Measurements from ENCODE around the gene COMMD8. TPM values are rescaled to one million over a fixed set of nuclear protein-coding genes. Genes with fewer than 3 reads are reported as not detected.

COMMD8 gene
- total RNA-seq, 1 experiment from 2014 or later, result 19.9 TPM

DNA sequence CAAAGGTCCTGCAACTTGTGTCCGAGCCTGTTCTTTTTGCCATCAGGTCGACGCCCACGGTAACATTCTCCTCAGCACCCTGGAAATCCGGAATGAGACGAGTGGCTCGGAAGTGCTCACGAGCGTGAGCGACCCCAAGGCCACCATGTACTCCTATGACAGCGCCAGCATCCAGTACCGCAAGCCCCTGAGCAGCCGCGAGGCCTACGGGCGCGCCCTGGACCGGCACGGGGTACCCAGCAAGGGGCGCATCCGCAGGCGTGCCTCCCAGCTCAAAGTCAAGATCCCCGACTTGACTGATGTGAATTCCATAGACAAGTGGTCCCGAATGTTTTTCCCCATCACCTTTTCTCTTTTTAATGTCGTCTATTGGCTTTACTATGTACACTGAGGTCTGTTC, 37.9 kb downstream of the COMMD8 start:
- Histone ChIP-seq H3K79me2 (ENCODE audit: insufficient read depth, low read length) (no peaks in the 10 kb centered on the region), H3K36me3 (ENCODE audit: control insufficient read depth in 1 of 2, insufficient read depth in 2 of 2, low read length in 2 of 2) (no peaks in the 10 kb centered on the region), H3K9ac (ENCODE audit: low read length) (no peak overlapping the region), H3K4me3 (replicated peaks in 1 of 2; ENCODE audit: low read depth in 1 of 2, low read length in 2 of 2) (no peak overlapping the region), H3K9me3 (ENCODE audit: control insufficient read depth in 1 of 2, insufficient read depth in 1 of 2, low read depth in 1 of 2, low read length in 2 of 2) (no peaks in the 10 kb centered on the region), H3K4me2 (ENCODE audit: low read length) (no peak overlapping the region), H2AFZ (ENCODE audit: low read depth, low read length, poor library complexity, severe bottlenecking) (no peak overlapping the region), H3K27me3 (ENCODE audit: insufficient read depth, low read length) (peaks cover 5% of the 10 kb centered on the region; the same call in 1 of the 2 replicates), H4K20me1 (ENCODE audit: insufficient read depth) (no peaks in the 10 kb centered on the region), H3K4me1 (ENCODE audit: control insufficient read depth in 1 of 2, insufficient read depth in 2 of 2, low read length in 2 of 2) (no peaks in the 10 kb centered on the region), H3K9me2 (ENCODE audit: insufficient read depth) (no peaks in the 10 kb centered on the region), H3K27ac (ENCODE audit: low read depth, low read length) (no peak overlapping the region)
- ChIA-PET CTCF (no interaction called here), RAD21 (ENCODE audit: low non-redundant PET in 1 of 2, low total read pairs in 2 of 2, uncharacterized antibody in 2 of 2, unreplicated experiment in 2 of 2) (no interaction called here), POLR2A (no interaction called here)
- DNase-seq (ENCODE audit: low read depth, low spot score) (no peak), ATAC-seq (no peak)
- TF ChIP-seq POLR2AphosphoS5 (IDR thresholded peaks at IDR 0.05; ENCODE audit: low read depth, low read length) (no peak), TCF7L2 (IDR thresholded peaks at IDR 0.05; ENCODE audit: borderline replicate concordance, extremely low read depth, insufficient read depth, insufficient read length) (no peak), YY1 (IDR thresholded peaks at IDR 0.05; ENCODE audit: extremely low read depth, insufficient replicate concordance, low read depth, low read length) (no peak), ZFX (IDR thresholded peaks at IDR 0.05) (no peak)
- intact Hi-C loops (cut with micrococcal nuclease), result no loop called here
- BruUV-seq (replicated peaks), result no TSS peak

DNA sequence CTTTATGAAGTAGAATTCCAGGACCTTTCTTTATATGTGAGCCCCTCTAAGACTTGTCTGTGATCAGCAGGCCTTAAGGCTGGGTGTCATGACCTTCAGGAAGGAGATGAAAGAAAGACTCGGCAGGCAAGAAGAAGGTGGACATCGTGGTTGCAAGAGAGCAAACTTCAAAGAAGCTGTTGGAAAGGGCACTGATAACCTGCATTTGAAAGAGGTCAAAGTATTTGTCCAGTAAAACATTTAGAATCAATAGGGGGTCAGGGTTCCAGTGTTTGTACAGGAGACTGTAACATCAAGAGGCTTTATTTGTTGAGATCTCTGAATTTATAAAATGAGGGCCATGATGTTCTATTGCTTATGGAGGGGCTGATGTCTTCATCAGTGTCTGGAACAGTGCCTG, 44.2 kb downstream of the COMMD8 start:
- RAD21 ChIA-PET (ENCODE audit: low non-redundant PET in 1 of 2, low total read pairs in 2 of 2, uncharacterized antibody in 2 of 2, unreplicated experiment in 2 of 2), result no interaction called here
- Histone ChIP-seq H3K27me3 (ENCODE audit: insufficient read depth, low read length) (peaks cover 5% of the 10 kb centered on the region; the same call in 1 of the 2 replicates), H3K4me1 (ENCODE audit: control insufficient read depth in 1 of 2, insufficient read depth in 2 of 2, low read length in 2 of 2) (no peaks in the 10 kb centered on the region), H3K4me3 (replicated peaks in 1 of 2; ENCODE audit: low read depth in 1 of 2, low read length in 2 of 2) (no peak overlapping the region), H3K9ac (ENCODE audit: low read length) (no peak overlapping the region), H3K27ac (ENCODE audit: low read depth, low read length) (no peak overlapping the region), H3K79me2 (ENCODE audit: insufficient read depth, low read length) (no peaks in the 10 kb centered on the region), H3K4me2 (ENCODE audit: low read length) (no peak overlapping the region), H3K9me2 (ENCODE audit: insufficient read depth) (no peaks in the 10 kb centered on the region), H3K9me3 (ENCODE audit: control insufficient read depth in 1 of 2, insufficient read depth in 1 of 2, low read depth in 1 of 2, low read length in 2 of 2) (no peaks in the 10 kb centered on the region), H3K36me3 (ENCODE audit: control insufficient read depth in 1 of 2, insufficient read depth in 2 of 2, low read length in 2 of 2) (no peaks in the 10 kb centered on the region), H4K20me1 (ENCODE audit: insufficient read depth) (no peaks in the 10 kb centered on the region), H2AFZ (ENCODE audit: low read depth, low read length, poor library complexity, severe bottlenecking) (no peak overlapping the region)
- intact Hi-C loops (cut with micrococcal nuclease), result no loop called here
- CTCF ChIA-PET, result no interaction called here
- DNase-seq (ENCODE audit: low read depth, low spot score) (no peak), ATAC-seq (no peak)
- no TSS peak for BruUV-seq (replicated peaks)
- POLR2A ChIA-PET, result no interaction called here
- no peak for TF ChIP-seq SRF (IDR thresholded peaks at IDR 0.05; ENCODE audit: low read depth)
- no peak for TF ChIP-seq SIN3A (IDR thresholded peaks at IDR 0.05; ENCODE audit: low read depth)
- TF ChIP-seq, protein P1, sequence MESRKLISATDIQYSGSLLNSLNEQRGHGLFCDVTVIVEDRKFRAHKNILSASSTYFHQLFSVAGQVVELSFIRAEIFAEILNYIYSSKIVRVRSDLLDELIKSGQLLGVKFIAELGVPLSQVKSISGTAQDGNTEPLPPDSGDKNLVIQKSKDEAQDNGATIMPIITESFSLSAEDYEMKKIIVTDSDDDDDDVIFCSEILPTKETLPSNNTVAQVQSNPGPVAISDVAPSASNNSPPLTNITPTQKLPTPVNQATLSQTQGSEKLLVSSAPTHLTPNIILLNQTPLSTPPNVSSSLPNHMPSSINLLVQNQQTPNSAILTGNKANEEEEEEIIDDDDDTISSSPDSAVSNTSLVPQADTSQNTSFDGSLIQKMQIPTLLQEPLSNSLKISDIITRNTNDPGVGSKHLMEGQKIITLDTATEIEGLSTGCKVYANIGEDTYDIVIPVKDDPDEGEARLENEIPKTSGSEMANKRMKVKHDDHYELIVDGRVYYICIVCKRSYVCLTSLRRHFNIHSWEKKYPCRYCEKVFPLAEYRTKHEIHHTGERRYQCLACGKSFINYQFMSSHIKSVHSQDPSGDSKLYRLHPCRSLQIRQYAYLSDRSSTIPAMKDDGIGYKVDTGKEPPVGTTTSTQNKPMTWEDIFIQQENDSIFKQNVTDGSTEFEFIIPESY (IDR thresholded peaks at IDR 0.05; ENCODE audit: extremely low read depth, insufficient replicate concordance, low read length), result no peak
- TF ChIP-seq JUND (IDR thresholded peaks at IDR 0.05), result no peak
- no peak for TF ChIP-seq CEBPB (IDR thresholded peaks at IDR 0.05; ENCODE audit: low read depth)
- no peak for TF ChIP-seq ELF1 (IDR thresholded peaks at IDR 0.05; ENCODE audit: borderline replicate concordance, low read depth)
- no peak for TF ChIP-seq RAD21 (IDR thresholded peaks at IDR 0.05; ENCODE audit: low read depth)
- TF ChIP-seq TCF7L2 (IDR thresholded peaks at IDR 0.05; ENCODE audit: borderline replicate concordance, extremely low read depth, insufficient read depth, insufficient read length), result no peak
- TF ChIP-seq, protein P2, sequence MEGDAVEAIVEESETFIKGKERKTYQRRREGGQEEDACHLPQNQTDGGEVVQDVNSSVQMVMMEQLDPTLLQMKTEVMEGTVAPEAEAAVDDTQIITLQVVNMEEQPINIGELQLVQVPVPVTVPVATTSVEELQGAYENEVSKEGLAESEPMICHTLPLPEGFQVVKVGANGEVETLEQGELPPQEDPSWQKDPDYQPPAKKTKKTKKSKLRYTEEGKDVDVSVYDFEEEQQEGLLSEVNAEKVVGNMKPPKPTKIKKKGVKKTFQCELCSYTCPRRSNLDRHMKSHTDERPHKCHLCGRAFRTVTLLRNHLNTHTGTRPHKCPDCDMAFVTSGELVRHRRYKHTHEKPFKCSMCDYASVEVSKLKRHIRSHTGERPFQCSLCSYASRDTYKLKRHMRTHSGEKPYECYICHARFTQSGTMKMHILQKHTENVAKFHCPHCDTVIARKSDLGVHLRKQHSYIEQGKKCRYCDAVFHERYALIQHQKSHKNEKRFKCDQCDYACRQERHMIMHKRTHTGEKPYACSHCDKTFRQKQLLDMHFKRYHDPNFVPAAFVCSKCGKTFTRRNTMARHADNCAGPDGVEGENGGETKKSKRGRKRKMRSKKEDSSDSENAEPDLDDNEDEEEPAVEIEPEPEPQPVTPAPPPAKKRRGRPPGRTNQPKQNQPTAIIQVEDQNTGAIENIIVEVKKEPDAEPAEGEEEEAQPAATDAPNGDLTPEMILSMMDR (IDR thresholded peaks at IDR 0.05 in 2 of 3, conservative IDR thresholded peaks at IDR 0.05 in 1 of 3; ENCODE audit: borderline replicate concordance in 1 of 3, insufficient read depth in 1 of 3, low read depth in 2 of 3, low read length in 2 of 3), result no peak
- no peak for TF ChIP-seq EZH2phosphoT487 (IDR thresholded peaks at IDR 0.05; ENCODE audit: borderline replicate concordance)
- TF ChIP-seq YY1 (IDR thresholded peaks at IDR 0.05; ENCODE audit: extremely low read depth, insufficient replicate concordance, low read depth, low read length), result no peak
- TF ChIP-seq POLR2AphosphoS5 (IDR thresholded peaks at IDR 0.05; ENCODE audit: low read depth, low read length), result no peak

All from HCT116 (cell line).